Measurements from ENCODE around the gene TUSC2.

TUSC2 gene

DNA sequence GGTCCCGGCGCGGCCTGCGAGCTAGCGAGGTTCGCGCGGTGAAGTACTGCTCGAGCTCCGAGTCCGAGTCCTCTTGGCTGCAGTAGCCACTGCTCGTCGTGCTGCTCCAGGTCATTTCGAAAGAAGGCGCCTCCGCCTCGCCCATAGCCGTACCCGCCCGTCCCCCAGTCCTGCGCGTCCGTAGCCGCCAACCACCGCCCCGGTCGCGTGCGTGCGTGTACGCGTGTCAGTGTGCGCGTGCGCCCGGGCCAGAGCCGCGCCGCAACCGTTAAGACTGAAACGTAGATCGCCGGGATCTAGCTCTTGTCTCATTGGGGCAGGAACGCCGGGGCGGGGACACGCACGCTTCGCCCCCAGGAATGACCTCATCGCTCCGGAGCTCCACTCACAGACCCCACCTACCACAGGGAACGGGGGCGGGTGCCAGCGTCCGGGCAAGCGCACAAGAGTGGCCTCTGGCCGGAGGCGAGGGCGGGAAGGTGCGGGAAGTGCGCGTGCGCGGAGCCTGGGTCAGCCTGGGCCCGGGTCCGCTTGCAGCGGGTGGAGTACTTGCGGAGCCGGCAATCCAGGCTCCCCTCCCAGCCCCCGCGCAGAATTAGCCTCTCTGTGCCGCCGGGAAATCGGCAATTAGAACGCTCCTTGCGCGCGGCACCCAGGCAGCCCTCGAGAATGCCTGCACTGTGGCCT is 9.3 kb upstream of the TUSC2 start:
- in situ Hi-C loops (cut with MboI; ENCODE audit: low sequenced_read_pairs): no loop called here

GRCh38 chr3:50336452-50337174 is 8.6 kb upstream of the TUSC2 start:
- in situ Hi-C loops (cut with MboI; ENCODE audit: low sequenced_read_pairs): no loop called here

GRCh38 chr3:50334339-50335075 is 6.5 kb upstream of the TUSC2 start:
- in situ Hi-C loops (cut with MboI; ENCODE audit: low sequenced_read_pairs): no loop called here

DNA sequence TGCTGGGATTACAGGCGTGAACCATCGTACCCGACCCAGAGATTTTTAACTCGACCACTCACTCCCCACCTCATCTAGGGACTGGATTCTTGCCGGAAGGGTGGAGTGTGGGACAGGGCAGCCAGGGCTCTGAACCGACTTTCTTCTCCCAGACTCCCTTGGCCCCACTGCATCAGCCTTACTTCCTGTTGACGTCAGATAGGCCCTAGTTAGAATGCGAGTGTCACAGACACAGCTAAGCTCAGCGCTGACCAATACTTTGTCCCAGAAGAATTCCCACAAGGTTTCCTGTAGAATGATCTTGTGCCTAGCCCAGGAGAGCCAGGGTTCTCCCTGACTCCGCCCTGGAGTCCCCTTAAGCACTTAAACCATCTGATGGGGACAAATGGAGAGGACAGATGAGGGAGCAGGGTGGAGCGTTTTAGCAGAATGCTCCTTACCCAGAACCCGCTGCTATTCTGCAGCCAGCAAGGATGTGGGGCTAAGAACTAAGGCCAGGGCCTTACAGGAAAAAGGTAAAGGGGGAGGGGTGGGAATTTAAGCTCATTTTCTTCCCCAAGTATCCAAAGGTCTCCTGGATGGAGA is 5.8 kb upstream of the TUSC2 start:
- in situ Hi-C loops (cut with MboI; ENCODE audit: low sequenced_read_pairs): no loop called here

DNA sequence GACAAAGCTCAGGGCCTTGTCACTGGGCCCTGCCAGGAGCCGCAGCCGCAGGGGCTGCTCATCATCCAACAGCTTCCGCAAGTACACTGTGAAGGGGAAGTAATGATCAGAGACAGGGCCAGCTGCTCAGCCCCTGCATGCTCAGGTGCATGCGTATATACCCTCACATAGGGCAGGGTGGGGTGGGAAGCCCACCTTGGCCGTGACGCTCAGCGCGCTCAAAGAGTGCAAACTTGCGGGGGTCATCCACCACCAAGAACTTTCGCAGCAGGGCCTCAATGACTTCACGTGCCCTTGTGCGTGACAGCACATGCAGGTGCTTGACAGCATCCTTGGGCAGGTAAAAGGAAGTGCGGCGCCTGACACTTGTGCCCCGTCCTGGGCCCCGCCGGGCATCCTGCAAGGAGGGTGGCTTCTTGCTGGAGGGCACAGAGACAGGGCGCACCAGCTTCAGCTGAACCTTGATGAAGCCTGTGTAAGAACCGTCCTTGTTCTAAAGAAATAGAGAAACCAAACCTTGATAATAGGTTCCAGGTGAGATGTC is 3.4 kb upstream of the TUSC2 start:
- in situ Hi-C loops (cut with MboI; ENCODE audit: low sequenced_read_pairs): no loop called here

DNA sequence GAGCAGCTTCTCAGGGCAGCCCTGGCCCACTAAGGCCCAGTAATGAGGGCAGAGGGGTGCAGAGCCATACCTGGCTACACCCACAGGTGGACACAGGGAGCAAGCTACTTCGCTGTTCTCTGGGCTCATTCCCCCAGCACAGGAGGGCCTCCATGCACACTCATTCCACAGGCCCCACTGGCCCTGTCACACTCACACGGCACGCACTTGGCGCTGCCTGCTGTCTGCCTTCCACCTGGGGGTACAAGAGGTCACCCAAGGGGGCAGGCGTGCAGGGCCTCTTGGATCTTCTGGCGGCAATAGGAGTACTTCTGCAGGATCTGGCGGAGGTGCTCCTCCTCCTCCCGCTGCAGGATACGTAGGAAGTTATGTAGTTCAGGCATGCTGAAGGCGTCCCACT is 2.3 kb upstream of the TUSC2 start:
- in situ Hi-C loops (cut with MboI; ENCODE audit: low sequenced_read_pairs): no loop called here

DNA sequence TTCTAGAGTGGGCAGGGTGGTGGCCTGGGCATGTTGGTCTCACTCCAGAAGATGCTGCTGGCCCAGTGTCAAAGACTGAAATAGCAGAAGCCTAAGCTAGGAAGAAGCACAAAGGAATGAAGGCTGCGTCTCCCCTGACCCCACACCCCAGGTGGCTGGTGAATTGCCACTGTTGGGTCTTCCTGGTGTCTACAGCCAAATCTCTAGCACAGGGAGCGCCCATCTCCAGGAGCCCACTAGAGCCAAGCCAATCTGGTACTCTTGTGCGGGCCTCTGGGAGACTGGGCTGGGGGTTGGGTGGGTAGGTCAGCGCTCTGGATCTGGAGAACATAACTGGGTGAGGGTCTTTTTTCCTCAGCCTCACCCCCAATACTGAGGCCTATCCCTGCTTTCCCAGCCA is 894 bp downstream of the TUSC2 start:
- in situ Hi-C loops (cut with MboI; ENCODE audit: low sequenced_read_pairs): no loop called here

- in situ Hi-C loops (cut with MboI; ENCODE audit: low sequenced_read_pairs): no loop called here
Measured at GRCh38 chr3:50326182-50326541, 1.9 kb downstream of the TUSC2 start.

- in situ Hi-C loops (cut with MboI; ENCODE audit: low sequenced_read_pairs): no loop called here
Measured at GRCh38 chr3:50325497-50326181, 2.4 kb downstream of the TUSC2 start.

DNA sequence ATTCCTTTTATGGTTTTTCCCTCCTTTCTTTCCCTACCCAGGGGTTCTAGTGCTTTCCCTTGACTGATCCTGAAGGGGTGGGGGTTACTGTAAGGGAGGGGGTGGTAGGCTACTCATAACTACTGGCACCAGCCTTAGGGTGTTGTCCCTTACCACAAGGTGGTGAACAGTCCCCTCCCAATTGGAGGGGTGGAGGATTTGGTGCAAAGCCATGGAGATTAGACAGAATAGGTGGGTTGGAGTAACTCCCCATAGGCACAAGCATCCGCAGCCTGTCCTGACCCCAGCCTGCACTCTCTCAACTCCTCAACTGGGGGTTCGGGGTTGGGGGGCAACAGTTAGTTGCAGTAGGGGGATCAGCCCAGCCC is 2.9 kb downstream of the TUSC2 start:
- in situ Hi-C loops (cut with MboI; ENCODE audit: low sequenced_read_pairs): no loop called here

DNA sequence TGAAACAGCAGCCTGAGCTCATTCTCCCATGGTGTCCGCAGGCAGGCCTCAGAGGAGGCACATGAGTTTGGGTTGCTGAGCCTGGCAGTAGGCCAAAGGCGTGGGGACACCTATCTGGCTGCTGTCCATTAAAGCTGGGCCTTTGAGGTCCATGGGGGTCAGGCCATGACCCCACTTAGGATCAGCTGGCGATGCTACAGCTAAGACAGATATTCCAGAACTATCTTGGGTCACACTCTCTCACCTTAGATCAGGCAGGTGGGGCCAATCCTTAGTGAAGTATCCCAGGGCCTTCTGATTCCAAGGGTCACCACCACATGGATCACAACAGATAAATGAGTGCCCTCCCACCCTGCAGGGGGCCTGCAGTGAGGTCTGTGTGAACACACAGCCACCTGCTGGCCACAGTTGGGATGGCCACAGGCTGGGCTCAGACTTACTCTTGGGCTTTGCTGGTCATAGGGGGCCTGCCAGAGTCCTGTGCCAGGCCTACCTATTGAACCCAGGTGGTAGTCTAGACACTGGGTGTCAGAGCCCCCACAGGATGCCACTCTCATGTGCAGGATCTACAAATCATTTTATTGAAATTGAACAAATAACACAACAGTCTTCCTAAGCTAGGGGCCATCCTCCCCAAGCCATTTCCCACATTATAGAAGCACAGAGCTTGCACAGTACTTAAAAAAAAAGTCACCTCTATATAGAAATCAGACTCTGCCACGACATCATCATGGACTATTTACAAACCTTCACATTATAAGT is 3.5 kb downstream of the TUSC2 start:
- in situ Hi-C loops (cut with MboI; ENCODE audit: low sequenced_read_pairs): no loop called here

- in situ Hi-C loops (cut with MboI; ENCODE audit: low sequenced_read_pairs): no loop called here
Measured at GRCh38 chr3:50323614-50324199, 4.3 kb downstream of the TUSC2 start.

GRCh38 chr3:50323092-50323600 is 4.9 kb downstream of the TUSC2 start:
- in situ Hi-C loops (cut with MboI; ENCODE audit: low sequenced_read_pairs): no loop called here

DNA sequence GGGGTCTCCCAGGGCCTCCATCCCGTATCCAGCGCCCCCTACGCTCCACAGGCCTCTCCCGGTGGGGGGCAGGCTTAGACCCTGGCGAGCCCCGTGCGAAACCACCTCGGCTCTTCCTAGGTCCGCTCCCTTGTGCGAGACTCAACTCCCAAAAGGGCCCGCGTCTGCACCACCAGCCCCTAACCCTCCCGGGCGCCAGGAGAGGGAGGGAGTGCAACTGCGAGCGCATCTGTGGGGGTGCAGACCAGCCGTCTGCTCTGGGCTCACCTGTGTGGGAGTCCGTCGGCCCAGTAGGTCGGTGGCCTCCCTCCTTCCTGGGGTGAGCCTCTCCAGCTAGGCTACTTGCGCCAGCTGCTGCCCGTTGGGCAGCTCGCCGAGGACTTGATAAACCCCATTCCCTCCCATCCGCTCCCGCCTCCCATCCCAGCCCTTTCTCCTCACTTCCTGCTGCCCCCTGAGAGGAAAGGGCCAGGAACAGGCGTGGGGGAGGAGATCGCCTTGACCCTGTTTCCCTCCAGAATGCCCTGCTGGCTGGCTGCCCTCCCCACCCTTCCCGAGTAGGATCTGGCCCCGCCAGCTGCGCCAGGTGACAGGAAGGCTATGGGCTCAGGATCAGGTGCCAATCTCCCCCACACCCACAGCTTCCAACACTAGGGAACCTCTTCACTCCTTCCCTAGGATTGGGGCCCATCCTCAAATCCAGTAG is 5.5 kb downstream of the TUSC2 start, which contains the start of gene HYAL2:
Gene HYAL2 (minus strand): TSS at position 360 of the 706 bp plus-strand sequence. CDS start 2,256 bp downstream, outside the sequence.
- in situ Hi-C loops (cut with MboI; ENCODE audit: low sequenced_read_pairs): no loop called here

DNA sequence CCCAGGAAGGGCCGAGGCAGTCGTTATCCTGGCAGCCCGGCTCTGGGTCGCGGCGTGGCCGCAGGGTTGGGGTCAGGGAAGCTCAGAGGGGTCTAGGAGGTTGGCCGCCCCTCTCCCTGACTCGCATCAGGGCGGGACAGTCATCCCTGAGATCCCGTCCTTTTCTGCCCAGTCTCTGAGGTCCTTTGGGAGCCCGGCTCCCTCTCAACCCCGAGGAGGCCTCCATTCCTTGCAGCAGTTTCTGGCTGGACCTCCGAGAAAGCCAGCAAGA is 6.0 kb downstream of the TUSC2 start:
- in situ Hi-C loops (cut with MboI; ENCODE audit: low sequenced_read_pairs): no loop called here

DNA sequence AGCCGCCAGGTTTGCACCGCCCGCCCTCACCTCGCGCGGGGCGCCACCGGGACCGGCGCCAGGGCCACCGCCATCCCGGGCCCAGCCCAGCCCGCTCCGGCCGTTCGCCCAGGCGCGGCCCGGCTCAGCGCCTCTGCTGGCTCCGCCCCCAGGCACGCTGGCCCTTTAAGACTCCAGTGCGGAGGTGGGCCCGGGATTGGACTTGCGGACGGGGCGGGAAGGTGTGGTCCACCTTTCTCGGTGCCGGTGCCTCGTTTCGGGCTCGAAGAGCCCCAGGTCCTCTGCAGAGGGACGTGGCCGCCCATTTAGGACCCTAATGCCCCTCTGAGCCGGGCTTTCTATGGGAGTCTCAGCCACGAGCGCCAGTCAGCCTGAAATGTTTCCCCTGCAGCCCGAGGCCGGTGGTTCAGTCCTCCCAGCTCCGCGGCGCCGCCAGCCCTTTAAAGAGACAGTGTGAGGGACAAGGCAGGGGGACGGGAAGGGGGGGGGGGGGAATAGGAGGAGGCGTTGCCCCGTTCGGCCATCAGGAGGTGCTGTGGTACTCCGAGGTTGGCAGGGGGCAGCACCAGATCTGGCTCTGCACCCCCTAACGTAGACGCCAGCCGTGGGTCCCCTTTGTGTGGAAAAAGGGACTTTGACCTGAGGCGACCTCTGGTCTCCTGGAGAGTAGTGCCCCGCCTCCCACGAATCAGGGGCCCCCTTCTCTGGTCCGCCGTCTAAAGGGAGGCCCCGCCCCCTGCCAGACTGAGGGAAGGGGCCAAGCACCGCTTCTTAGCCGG is 6.5 kb downstream of the TUSC2 start:
- in situ Hi-C loops (cut with MboI; ENCODE audit: low sequenced_read_pairs): no loop called here

DNA sequence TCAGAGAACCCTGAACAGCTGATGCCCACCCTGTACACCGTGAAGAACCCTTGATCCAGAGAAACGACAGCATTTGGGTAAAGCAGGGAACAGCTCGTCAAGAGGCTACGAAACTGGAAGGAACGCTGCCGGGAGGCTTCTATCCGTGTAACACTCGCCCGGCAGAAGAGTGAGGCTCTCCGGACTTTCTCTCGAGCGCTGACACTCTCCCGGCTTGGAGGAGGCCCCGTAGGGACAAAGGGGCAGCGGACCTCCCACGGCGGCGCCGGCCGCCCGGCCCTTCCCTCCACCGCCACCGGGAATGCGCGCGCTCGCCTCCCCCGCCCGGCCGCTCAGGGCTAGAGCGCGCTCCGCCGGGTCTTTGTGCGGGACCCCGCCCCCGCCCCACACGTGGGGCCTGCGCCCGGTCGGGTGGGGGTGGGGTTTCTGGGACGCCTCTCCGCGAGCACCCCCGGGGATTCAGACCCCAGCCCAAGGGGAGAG is 7.1 kb downstream of the TUSC2 start:
- in situ Hi-C loops (cut with MboI; ENCODE audit: low sequenced_read_pairs): no loop called here
